ENCODE results near the gene GNL1. TPM values are rescaled to one million over a fixed set of nuclear protein-coding genes. Genes with fewer than 3 reads are reported as not detected.
"Not testable (repeated sequence)": the region's sequence is repeated elsewhere in the genome, so short reads cannot be mapped to it uniquely, and the experiment has no call there.

GNL1 gene
- total RNA-seq, 1 donor from 2014 or later: 54.8 TPM

DNA sequence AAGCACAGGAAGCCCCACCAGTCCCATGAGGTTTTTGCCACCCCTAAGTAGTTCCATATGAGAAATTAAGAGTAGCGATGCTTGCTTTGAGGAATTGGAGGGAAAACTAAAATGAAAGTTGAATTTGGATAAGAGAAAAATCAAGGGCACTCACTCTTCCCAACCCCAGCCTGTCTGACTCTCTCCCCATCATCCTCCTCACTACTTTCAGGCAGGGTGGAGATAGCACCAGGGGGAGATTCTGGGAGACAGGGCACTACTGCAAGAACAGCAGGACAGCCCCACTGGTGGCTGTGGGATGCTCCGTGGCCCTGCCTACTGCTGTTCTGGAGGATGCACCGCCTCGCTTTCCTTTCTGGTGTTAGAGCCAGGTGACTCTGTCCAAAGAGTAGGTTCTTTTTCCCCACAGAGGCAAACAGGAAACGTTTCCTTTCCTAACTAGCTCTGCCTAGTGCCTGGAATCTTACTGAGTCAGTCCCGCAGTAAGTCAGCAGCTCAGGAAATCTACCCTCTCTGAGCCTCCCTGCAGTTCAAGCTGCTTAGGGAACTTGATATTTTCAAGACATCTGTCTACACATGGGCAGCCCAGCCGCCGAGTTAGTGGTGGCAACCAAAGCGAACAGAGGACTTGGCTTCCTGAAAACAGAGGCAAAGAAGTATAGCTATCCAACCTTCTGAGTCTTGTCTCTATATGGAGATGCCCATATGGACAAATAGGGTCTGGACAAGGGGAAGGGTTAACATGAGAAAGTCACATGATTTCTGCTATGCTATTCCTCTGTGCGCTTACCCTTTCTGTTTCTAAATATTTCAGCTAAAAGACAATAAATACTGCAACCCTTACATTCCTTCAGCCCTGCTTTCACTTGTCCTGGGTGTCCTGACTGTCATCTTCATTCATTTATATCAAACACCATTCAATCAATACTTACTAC, 55.6 kb downstream of the GNL1 start:
- Histone ChIP-seq H3K36me3 (no peaks in the 10 kb centered on the region), H3K4me3 (no peak overlapping the region), H3K9me3 (no peaks in the 10 kb centered on the region), H3K27ac (peak overlapping the region; percentile 55), H3K4me1 (peaks cover 22% of the 10 kb centered on the region), H3K27me3 (no peaks in the 10 kb centered on the region)
- TF ChIP-seq, protein P1, sequence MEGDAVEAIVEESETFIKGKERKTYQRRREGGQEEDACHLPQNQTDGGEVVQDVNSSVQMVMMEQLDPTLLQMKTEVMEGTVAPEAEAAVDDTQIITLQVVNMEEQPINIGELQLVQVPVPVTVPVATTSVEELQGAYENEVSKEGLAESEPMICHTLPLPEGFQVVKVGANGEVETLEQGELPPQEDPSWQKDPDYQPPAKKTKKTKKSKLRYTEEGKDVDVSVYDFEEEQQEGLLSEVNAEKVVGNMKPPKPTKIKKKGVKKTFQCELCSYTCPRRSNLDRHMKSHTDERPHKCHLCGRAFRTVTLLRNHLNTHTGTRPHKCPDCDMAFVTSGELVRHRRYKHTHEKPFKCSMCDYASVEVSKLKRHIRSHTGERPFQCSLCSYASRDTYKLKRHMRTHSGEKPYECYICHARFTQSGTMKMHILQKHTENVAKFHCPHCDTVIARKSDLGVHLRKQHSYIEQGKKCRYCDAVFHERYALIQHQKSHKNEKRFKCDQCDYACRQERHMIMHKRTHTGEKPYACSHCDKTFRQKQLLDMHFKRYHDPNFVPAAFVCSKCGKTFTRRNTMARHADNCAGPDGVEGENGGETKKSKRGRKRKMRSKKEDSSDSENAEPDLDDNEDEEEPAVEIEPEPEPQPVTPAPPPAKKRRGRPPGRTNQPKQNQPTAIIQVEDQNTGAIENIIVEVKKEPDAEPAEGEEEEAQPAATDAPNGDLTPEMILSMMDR (IDR thresholded peaks at IDR 0.05): no peak
- intact Hi-C loops (cut with DNase I): no loop called here
- no peak for DNase-seq
- ATAC-seq: peak; percentile 45

DNA sequence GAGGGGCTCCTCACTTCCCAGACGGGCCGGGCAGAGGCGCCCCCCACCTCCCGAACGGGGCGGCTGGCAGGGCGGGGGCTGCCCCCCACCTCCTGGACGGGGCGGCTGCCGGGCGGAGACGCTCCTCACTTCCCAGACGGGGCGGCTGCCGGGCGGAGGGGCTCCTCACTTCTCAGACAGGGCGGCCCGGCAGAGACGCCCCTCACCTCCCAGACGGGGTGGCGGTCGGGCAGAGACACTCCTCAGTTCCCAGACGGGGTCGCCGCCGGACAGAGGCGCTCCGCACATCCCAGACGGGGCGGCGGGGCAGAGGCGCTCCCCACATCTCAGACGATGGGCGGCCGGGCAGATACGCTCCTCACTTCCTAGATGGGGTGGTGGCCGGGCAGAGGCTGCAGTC, 57.6 kb downstream of the GNL1 start:
- H3K27ac ChIP-seq; intact Hi-C loops (cut with DNase I): not testable (repeated sequence)

DNA sequence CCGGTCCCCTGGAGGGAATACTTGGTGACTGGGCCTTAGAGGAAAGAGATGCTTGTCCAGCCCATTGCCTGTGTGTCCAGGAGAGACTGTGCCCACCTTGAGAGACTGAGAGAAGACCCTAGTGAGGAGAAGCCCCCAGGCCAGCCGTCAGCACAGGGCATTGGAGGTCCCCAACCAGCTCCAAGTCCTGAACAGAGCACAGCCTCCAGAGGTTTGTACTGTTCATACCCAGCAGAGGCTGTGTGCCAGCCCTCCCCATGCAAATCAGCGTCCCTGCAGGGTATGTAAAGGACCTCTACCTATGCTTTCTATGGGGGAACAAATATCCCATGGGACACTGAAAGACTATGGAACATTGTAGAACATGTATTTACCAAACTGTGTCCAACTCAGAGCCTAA, 58.6 kb downstream of the GNL1 start:
- Histone ChIP-seq H3K36me3 (peaks cover 19% of the 10 kb centered on the region), H3K9me3 (no peaks in the 10 kb centered on the region), H3K4me1 (peaks cover 31% of the 10 kb centered on the region), H3K27me3 (no peaks in the 10 kb centered on the region), H3K4me3 (no peak overlapping the region), H3K27ac (no peak overlapping the region)
- no peak for ATAC-seq
- intact Hi-C loops (cut with DNase I): no loop called here
- TF ChIP-seq, protein P1 (IDR thresholded peaks at IDR 0.05): no peak
- DNase-seq: no peak

More for the DNA sequence above, 57.6 kb downstream of the GNL1 start:
- not testable (repeated sequence) for H3K36me3 ChIP-seq, H3K4me3 ChIP-seq, H3K9me3 ChIP-seq, H3K27me3 ChIP-seq, DNase-seq, ATAC-seq
- H3K4me1 ChIP-seq: peaks cover 28% of the 10 kb centered on the region

DNA sequence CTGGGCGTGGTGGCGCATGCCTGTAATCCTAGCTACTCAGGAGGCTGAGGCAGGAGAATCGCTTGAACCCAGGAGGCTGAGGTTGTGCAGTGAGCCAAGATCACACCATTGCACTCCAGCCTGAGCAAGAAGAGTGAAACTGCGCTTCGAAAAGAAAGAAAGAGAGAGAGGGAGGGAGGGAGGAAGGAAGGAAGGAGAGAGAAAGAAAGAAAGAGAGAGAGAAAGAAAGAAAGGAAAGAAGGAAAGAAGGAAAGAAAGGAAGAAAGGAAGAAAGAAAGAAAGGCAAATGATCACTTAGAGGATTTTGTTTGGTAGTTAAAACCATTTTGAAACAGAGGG, 59.1 kb downstream of the GNL1 start:
- H3K27ac ChIP-seq: peak overlapping the region; percentile 39
- peaks cover 24% of the 10 kb centered on the region for H3K36me3 ChIP-seq
- H3K4me3 ChIP-seq; H3K27me3 ChIP-seq; H3K9me3 ChIP-seq; ATAC-seq; DNase-seq; intact Hi-C loops (cut with DNase I): not testable (repeated sequence)
- H3K4me1 ChIP-seq: peaks cover 35% of the 10 kb centered on the region

DNA sequence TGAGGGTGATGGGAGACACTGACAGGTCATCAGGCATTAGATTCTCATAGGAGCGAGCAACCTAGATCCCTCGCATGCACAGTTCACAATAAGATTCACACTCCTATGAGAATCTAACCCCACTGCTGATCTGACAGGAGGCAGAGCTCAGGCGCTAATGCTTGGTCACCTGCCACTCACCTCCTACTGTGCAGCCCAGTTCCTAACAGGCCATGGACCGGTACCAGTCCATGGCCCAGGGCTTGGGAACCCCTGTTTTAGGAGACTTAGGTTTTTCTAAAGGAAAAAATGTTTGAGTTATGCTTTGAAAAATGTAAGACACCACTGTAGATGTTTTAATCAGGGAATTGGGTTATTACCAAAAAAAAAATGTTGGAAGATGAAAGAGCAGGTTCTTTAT, 60.3 kb downstream of the GNL1 start:
- H3K4me3 ChIP-seq: no peak overlapping the region
- ATAC-seq: no peak
- TF ChIP-seq, protein P1 (IDR thresholded peaks at IDR 0.05): no peak
- H3K27ac ChIP-seq: peak overlapping the region; percentile 39
- intact Hi-C loops (cut with DNase I): no loop called here
- peaks cover 43% of the 10 kb centered on the region for H3K4me1 ChIP-seq
- DNase-seq: no peak
- H3K9me3 ChIP-seq: no peaks in the 10 kb centered on the region
- H3K27me3 ChIP-seq: no peaks in the 10 kb centered on the region
- H3K36me3 ChIP-seq: peaks cover 37% of the 10 kb centered on the region

DNA sequence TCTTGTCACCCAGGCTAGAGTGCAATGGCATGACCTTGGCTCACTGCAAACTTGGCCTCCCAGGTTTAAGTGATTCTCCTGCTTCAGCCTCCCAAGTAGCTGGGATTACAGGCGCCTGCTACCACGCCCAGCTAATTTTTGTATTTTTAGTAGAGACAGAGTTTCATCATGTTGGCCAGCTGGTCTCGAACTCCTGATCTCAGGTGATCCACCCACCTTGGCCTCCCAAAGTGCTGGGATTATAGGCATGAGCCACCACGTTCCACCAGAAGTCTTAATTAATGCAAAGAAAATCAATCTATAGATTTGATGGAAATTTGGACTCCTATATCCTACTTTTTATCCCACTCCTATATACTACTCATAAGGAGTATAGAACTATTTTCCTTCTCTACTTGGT, 61.2 kb downstream of the GNL1 start:
- H3K4me3 ChIP-seq; ATAC-seq; H3K27me3 ChIP-seq; H3K9me3 ChIP-seq; DNase-seq; intact Hi-C loops (cut with DNase I): not testable (repeated sequence)
- Histone ChIP-seq H3K27ac (peak overlapping the region; percentile 47), H3K4me1 (peaks cover 45% of the 10 kb centered on the region), H3K36me3 (peaks cover 45% of the 10 kb centered on the region)

DNA sequence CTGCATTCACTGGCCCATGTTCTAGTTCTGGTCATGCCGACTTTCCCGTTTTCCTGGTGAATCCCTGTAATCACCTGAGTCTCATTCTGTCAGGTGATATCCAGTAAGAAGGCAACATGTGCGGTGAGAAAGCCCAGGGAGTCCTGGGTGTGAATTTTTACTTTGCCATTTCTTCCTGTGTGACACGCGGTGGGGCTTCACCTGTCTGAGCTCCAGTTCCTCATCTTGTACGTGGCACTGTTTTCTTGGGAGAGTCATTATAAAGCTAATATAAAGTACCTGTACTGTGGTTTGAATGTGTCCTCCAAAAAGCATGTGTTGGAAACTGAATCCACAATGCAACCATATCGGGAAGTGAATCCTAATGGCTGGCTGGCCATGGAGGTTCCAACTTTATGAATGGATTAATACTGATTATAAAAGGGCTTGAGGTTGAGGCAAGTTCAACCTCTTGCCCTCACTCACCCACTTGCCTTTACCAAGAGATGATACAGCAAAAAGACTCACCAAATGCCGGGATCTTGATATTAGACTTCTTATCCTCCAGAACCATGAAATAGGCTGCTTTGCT, 61.9 kb downstream of the GNL1 start:
- Histone ChIP-seq H3K36me3 (peaks cover 45% of the 10 kb centered on the region), H3K27ac (peak overlapping the region; percentile 47), H3K27me3 (no peaks in the 10 kb centered on the region), H3K4me1 (peaks cover 45% of the 10 kb centered on the region), H3K4me3 (peak overlapping the region; percentile 93), H3K9me3 (no peaks in the 10 kb centered on the region)
- DNase-seq: no peak
- TF ChIP-seq, protein P1 (IDR thresholded peaks at IDR 0.05): no peak
- intact Hi-C loops (cut with DNase I): loop anchor here (5.0 kb wide), 1 partner anchor 38 kb away; no protein-coding TSS in a partner anchor
- no peak for ATAC-seq
